GM18526 (cell line): ENCODE data around the gene RAI2.

Experiments used
- POLR2A ChIP-seq: IDR thresholded peaks from 3 replicates; pipeline ENCODE4 v1.6.1; 2011; ENCODE audit not compliant: insufficient read length; ENCODE audit errors: extremely low read depth

Gene RAI2

GRCh38 chrX:17769701-17770269, 91.3 kb downstream of the RAI2 start:
- no peak for TF ChIP-seq POLR2A

- no peak for TF ChIP-seq POLR2A
These were observed 92.1 kb downstream of the RAI2 start for GRCh38 chrX:17768997-17769396.

GRCh38 chrX:17767734-17768133, 93.4 kb downstream of the RAI2 start:
- TF ChIP-seq POLR2A: no peak

- no peak for TF ChIP-seq POLR2A
These were observed 101.1 kb downstream of the RAI2 start for GRCh38 chrX:17759990-17760389.

GRCh38 chrX:17758382-17758781, 102.7 kb downstream of the RAI2 start:
- no peak for TF ChIP-seq POLR2A

DNA sequence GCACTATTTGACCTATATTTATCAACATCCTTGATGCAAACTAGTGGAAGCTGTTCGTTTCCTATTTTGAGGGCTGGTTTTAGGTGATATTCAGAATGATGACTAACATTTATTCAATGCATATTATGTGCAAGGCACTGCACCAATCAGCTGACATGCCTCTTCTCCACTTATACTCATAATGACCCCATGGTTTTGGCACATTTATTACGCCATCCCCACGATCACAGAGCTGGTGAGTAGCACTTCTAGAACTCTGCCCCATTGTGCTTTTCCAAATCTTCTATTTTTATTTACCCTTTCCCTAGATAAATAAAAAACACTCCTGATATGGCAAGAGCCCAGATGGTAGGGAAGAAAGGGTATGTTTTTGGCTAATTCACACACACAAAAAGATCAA, 110.7 kb downstream of the RAI2 start:
- TF ChIP-seq POLR2A: no peak
